GM12875 (cell line): ENCODE results near the gene TIMP1.

Experiments
- H3K4me3 ChIP-seq: one replicate; pipeline ENCODE4 v1.5.1; 2011; ENCODE audit warnings: low read depth, low read length, control low read depth
- CTCF ChIP-seq: IDR thresholded peaks from 2 replicates; pipeline ENCODE4 v1.5.1; 2011; ENCODE audit warnings: low read depth, mild to moderate bottlenecking, control low read depth, inconsistent platforms, low read length, moderate library complexity, borderline replicate concordance; ENCODE audit not compliant: insufficient read depth

Gene TIMP1

DNA sequence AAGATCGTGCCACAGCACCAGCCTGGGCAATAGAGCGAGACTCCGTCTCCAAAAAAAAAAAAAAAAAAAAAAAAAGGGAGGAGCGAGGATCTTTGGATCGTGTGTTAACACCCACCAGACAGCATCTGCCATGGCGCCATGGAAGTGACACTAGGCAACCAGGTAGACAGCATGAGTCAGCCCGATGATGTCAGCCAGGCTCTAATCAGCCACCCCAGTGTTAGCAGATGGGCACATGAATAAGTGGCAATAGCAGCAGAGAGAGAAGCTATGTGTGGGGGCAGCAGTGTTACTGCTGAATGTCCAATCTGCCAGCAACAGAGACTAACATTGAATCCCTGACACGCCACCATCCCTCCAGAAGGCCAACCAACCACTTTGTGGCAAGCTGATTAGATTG, 30.8 kb downstream of the TIMP1 start:
- no peak overlapping the region for H3K4me3 ChIP-seq
- no peak for TF ChIP-seq CTCF

GRCh38 chrX:47614618-47615017, 32.4 kb downstream of the TIMP1 start:
- no peak for TF ChIP-seq CTCF
- no peak overlapping the region for H3K4me3 ChIP-seq

- no peak for TF ChIP-seq CTCF
- no peak overlapping the region for H3K4me3 ChIP-seq
Measured at GRCh38 chrX:47618923-47619485, 36.8 kb downstream of the TIMP1 start.

GRCh38 chrX:47619486-47620302, 37.5 kb downstream of the TIMP1 start, which contains the start of gene SYN1:
SYN1 (minus strand) TSS chrX:47619857; CDS start chrX:47619728, 129 bp downstream.
- peak within 1 kb of the TSS; percentile 15 for H3K4me3 ChIP-seq
- peak; percentile 21; the same call in 1 of the 2 replicates for TF ChIP-seq CTCF

DNA sequence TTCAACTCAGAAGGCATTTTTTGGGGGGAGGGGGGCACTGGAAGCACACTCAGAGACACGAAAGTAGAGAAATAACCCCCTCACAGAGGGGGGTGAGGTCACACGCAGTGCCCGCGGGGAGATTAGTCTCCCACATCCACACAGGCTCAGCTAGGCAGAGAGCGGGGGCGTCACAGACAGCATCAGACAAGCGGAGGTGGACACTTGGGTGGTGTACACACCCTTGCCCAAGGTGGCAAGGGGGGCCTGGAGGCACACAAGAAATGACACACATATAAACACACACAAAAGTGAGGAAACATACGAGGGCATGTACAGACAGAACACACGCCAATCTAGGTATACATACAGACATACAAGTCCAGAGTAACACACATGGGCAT, 38.1 kb downstream of the TIMP1 start:
- TF ChIP-seq CTCF = no peak
- H3K4me3 ChIP-seq = no peak overlapping the region

- H3K4me3 ChIP-seq = no peak overlapping the region
- TF ChIP-seq CTCF = no peak
Measured at GRCh38 chrX:47621851-47622250, 39.6 kb downstream of the TIMP1 start.

GRCh38 chrX:47623540-47624027, 41.3 kb downstream of the TIMP1 start:
- no peak overlapping the region for H3K4me3 ChIP-seq
- TF ChIP-seq CTCF = no peak
